Esophagus squamous epithelium (tissue), 4 donors: ENCODE results near the gene RBM12.
A peak's percentile ranks its signal among the peaks of the same experiment; 100 is the strongest.

Experiments
- POLR2A ChIP-seq, 4 donors: fragments of 450-650 bp; IDR thresholded peaks; one replicate each; pipeline ENCODE4 v1.6.1; 2017; ENCODE audit warnings: antibody characterized with exemption in 4 of 4, mild to moderate bottlenecking in 4 of 4, moderate library complexity in 3 of 4
- TF ChIP-seq, protein P1 (sequence below), 6 experiments: fragments of 450-650 bp in 4 of 6; fragments of 200-600 bp in 2 of 6; sonication (generic) in 2 of 6; IDR thresholded peaks; one replicate each; pipeline ENCODE4 v1.5.1; 2016 to 2019; ENCODE audit warnings: antibody characterized with exemption in 6 of 6, mild to moderate bottlenecking in 4 of 6, moderate library complexity in 4 of 6

DNA sequence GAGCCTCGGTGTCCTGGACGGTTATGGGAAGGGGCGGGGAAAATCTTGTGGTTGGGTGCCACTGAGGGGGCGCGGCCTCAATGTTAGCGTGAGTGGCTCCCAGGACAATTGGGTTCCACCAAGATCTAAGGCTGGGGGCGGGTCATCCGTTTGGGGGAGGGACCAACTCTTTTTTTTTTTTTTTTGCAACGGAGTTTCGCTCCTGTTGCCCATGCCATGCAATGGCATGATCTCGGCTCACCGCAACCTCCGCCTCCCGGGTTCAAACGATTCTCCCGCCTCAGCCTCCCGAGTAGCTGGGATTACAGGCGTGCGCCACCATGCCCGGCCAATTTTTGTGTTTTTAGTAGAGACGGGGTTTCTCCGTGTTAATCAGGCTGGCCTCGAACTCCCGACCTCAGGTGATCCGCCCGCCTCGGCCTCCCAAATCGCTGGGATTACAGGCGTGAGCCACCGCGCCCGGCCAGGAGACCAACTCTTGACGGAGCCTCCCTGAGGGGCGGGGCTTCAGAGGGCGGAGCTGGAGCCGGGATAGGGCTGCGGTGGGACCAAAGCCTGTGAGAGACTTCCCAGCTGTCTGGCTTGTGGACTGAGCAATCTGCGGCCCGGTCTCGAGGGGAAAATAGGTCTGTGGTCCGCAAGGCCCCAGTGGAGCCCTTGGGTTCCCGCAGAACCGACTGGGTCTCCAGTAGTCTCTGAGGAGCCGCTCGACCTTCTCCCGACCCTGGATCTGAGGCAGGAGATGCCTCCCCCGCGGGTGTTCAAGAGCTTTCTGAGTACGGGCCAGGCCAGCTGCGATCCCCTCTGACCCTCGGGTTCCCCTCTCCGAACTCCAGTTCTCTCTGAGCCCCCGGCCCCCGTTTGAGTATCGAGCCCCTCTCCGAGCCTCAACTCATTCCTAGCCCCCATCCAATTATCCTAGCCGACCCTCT is 48.0 kb downstream of the RBM12 start:
- TF ChIP-seq, protein P1, sequence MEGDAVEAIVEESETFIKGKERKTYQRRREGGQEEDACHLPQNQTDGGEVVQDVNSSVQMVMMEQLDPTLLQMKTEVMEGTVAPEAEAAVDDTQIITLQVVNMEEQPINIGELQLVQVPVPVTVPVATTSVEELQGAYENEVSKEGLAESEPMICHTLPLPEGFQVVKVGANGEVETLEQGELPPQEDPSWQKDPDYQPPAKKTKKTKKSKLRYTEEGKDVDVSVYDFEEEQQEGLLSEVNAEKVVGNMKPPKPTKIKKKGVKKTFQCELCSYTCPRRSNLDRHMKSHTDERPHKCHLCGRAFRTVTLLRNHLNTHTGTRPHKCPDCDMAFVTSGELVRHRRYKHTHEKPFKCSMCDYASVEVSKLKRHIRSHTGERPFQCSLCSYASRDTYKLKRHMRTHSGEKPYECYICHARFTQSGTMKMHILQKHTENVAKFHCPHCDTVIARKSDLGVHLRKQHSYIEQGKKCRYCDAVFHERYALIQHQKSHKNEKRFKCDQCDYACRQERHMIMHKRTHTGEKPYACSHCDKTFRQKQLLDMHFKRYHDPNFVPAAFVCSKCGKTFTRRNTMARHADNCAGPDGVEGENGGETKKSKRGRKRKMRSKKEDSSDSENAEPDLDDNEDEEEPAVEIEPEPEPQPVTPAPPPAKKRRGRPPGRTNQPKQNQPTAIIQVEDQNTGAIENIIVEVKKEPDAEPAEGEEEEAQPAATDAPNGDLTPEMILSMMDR (IDR thresholded peaks at IDR 0.05) = no peak
- peak in 1 of 4 donors; percentile 68 for TF ChIP-seq POLR2A (IDR thresholded peaks at IDR 0.05)
